ENCODE measurements around the gene KLHL41.

DNA sequence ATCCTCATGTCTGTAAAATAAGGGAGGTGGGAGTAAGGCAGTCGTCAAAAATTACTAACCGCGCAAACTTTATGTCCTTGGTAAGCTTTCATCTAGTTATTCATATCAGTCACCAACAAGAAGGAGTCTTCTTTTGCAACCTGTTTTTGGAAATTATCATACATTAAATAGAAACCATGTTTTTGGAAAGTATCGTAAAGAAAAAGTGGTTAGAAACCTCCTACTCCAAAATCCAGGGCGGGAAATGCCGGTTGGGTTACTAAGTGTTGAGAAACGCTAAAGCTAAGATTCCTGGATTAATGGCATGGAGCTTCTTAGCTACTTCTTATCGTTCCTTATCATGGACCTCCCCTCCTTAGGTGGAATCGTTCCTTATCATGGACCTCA lies 29.4 kb upstream of the KLHL41 start:
- no peak for TF ChIP-seq FOXJ3 (CRISPR knock-in tag; IDR thresholded peaks at IDR 0.05; ENCODE audit: borderline replicate concordance)
- TF ChIP-seq, protein P1, sequence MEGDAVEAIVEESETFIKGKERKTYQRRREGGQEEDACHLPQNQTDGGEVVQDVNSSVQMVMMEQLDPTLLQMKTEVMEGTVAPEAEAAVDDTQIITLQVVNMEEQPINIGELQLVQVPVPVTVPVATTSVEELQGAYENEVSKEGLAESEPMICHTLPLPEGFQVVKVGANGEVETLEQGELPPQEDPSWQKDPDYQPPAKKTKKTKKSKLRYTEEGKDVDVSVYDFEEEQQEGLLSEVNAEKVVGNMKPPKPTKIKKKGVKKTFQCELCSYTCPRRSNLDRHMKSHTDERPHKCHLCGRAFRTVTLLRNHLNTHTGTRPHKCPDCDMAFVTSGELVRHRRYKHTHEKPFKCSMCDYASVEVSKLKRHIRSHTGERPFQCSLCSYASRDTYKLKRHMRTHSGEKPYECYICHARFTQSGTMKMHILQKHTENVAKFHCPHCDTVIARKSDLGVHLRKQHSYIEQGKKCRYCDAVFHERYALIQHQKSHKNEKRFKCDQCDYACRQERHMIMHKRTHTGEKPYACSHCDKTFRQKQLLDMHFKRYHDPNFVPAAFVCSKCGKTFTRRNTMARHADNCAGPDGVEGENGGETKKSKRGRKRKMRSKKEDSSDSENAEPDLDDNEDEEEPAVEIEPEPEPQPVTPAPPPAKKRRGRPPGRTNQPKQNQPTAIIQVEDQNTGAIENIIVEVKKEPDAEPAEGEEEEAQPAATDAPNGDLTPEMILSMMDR (CRISPR knock-in tag; IDR thresholded peaks at IDR 0.05): no peak

All from HepG2 (cell line).